HL-60 (cell line): Measurements from ENCODE around the gene GOLGA6C.

Source experiments
- GABPA ChIP-seq: IDR thresholded peaks from 2 replicates; pipeline ENCODE4 v1.6.1; 2012; ENCODE audit warnings: low read depth
- POLR2AphosphoS5 ChIP-seq: IDR thresholded peaks from 2 replicates; pipeline ENCODE4 v1.6.1; 2012; ENCODE audit warnings: low read depth
- SPI1 ChIP-seq: IDR thresholded peaks from 2 replicates; pipeline ENCODE4 v1.6.1; 2012; ENCODE audit warnings: low read depth, mild to moderate bottlenecking, borderline replicate concordance
- TF ChIP-seq, protein P1 (sequence below): IDR thresholded peaks from one replicate; pipeline ENCODE4 v1.5.1; 2011; ENCODE audit warnings: low read length, control low read depth, inconsistent platforms; ENCODE audit not compliant: insufficient read depth
- TF ChIP-seq, protein P2 (sequence below): IDR thresholded peaks from 2 replicates; pipeline ENCODE4 v1.6.1; 2012; ENCODE audit warnings: low read depth; ENCODE audit not compliant: insufficient replicate concordance

DNA sequence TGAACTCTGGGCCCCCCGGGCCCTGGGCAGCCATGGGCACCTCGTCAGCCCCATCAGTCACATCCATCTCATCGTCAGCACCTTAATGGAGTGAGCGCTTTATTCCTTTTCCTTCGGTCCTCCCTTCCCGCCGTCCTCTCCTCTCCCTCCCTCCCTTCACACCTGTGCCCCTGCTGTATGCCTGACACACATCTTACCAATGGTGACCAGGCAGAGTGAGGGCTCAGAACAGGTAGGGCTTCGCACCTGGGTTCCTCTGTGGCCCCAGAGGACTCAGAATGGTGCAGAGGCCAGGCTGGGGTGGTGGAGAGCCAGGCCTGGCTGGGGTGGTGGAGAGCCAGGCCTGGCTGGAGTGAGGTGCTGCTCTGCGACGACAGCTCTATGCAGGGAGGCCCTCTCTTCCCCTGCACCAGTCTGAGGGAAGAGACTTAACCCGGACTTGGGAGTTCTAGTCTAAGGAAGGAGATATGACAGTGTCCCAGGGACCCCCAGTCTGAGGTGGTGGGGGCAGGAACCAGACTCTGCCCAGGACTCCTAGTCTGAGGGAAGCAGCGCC, 44.8 kb upstream of the GOLGA6C start:
- peak; percentile 65 for TF ChIP-seq POLR2AphosphoS5
- TF ChIP-seq, protein P1, sequence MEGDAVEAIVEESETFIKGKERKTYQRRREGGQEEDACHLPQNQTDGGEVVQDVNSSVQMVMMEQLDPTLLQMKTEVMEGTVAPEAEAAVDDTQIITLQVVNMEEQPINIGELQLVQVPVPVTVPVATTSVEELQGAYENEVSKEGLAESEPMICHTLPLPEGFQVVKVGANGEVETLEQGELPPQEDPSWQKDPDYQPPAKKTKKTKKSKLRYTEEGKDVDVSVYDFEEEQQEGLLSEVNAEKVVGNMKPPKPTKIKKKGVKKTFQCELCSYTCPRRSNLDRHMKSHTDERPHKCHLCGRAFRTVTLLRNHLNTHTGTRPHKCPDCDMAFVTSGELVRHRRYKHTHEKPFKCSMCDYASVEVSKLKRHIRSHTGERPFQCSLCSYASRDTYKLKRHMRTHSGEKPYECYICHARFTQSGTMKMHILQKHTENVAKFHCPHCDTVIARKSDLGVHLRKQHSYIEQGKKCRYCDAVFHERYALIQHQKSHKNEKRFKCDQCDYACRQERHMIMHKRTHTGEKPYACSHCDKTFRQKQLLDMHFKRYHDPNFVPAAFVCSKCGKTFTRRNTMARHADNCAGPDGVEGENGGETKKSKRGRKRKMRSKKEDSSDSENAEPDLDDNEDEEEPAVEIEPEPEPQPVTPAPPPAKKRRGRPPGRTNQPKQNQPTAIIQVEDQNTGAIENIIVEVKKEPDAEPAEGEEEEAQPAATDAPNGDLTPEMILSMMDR, result no peak
- TF ChIP-seq, protein P2, sequence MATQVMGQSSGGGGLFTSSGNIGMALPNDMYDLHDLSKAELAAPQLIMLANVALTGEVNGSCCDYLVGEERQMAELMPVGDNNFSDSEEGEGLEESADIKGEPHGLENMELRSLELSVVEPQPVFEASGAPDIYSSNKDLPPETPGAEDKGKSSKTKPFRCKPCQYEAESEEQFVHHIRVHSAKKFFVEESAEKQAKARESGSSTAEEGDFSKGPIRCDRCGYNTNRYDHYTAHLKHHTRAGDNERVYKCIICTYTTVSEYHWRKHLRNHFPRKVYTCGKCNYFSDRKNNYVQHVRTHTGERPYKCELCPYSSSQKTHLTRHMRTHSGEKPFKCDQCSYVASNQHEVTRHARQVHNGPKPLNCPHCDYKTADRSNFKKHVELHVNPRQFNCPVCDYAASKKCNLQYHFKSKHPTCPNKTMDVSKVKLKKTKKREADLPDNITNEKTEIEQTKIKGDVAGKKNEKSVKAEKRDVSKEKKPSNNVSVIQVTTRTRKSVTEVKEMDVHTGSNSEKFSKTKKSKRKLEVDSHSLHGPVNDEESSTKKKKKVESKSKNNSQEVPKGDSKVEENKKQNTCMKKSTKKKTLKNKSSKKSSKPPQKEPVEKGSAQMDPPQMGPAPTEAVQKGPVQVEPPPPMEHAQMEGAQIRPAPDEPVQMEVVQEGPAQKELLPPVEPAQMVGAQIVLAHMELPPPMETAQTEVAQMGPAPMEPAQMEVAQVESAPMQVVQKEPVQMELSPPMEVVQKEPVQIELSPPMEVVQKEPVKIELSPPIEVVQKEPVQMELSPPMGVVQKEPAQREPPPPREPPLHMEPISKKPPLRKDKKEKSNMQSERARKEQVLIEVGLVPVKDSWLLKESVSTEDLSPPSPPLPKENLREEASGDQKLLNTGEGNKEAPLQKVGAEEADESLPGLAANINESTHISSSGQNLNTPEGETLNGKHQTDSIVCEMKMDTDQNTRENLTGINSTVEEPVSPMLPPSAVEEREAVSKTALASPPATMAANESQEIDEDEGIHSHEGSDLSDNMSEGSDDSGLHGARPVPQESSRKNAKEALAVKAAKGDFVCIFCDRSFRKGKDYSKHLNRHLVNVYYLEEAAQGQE, result no peak
- no peak for TF ChIP-seq GABPA
- TF ChIP-seq SPI1, result no peak
